K562 (cell line): ENCODE results near the gene PSMA7. TPM values are rescaled to one million over a fixed set of nuclear protein-coding genes. Genes with fewer than 3 reads are reported as not detected.
"Not testable (repeated sequence)": the region's sequence is repeated elsewhere in the genome, so short reads cannot be mapped to it uniquely, and the experiment has no call there.

Experiments used
- ATAC-seq: fragments of 200-7000 bp; cut with Tn5 transposase; 3 replicates; pipeline ENCODE4 v1.9.1; 2020; ENCODE audit warnings: moderate library complexity
- BruUV-seq: library from RNA; stranded (reverse); fragments of 400-500 nt; replicated peaks from 2 replicates; lab custom pipeline; 2021; lab: Mats Ljungman, UMichigan
- CTCF ChIA-PET: fragments of 300-600 bp; formaldehyde crosslinking; extraction: SDS; loops from one replicate; lab custom pipeline; 2021; ENCODE audit warnings: low intra/inter-chr PET ratio; lab: Yijun Ruan, JAX
- POLR2A ChIA-PET: fragments of 300-600, 350-650 bp; sonication (Branson Sonifier 250); formaldehyde crosslinking; extraction: SDS; loops from one replicate; lab custom pipeline; 2021; ENCODE audit warnings: antibody characterized with exemption, inconsistent platforms; lab: Yijun Ruan, JAX
- DNase-seq, 4 experiments: peaks; one replicate each; pipeline versions ENCODE4 v3.0.0 to v3.0.0-alpha.2; 2011 to 2018; ENCODE audit warnings: low spot score in 3 of 4, mixed read lengths in 3 of 4; ENCODE audit errors: extremely low read depth in 1 of 4
- FAIRE-seq: peaks from 2 replicates; lab custom pipeline; 2011; peaks lifted over from hg19 to GRCh38; lab: Jason Lieb, UNC
- H2AFZ ChIP-seq: 2 replicates; pipeline ENCODE4 v1.6.0; 2011; ENCODE audit warnings: low read depth, low read length, control low read depth, inconsistent platforms
- H3K27ac ChIP-seq: fragments of 200-600 bp; 3 replicates; pipeline ENCODE4 v1.8.0; 2011; ENCODE audit warnings: low read depth, mild to moderate bottlenecking, control low read depth, inconsistent platforms, low read length, moderate library complexity, mixed read lengths; ENCODE audit errors: extremely low read depth
- H3K27me3 ChIP-seq, 2 experiments: fragments of 300-600 bp in 1 of 2; 2 replicates in 1 of 2; 3 replicates in 1 of 2; pipeline versions ENCODE4 v1.6.0 to v1.8.0; 2011; ENCODE audit warnings: inconsistent platforms in 2 of 2, low read length in 2 of 2, mild to moderate bottlenecking in 1 of 2, mixed read lengths in 1 of 2, moderate library complexity in 1 of 2; ENCODE audit not compliant: control insufficient read depth in 2 of 2, insufficient read depth in 2 of 2
- H3K36me3 ChIP-seq: fragments of 300-600 bp; 3 replicates; pipeline ENCODE4 v1.8.0; 2011; ENCODE audit warnings: mild to moderate bottlenecking, low read length, inconsistent platforms; ENCODE audit not compliant: control insufficient read depth, insufficient read depth
- H3K4me1 ChIP-seq, 2 experiments: fragments of 200-600 bp in 1 of 2; replicated peaks in 1 of 2; 2 replicates in 1 of 2; 3 replicates in 1 of 2; pipeline versions ENCODE4 v1.5.1 to v1.8.0; 2011; ENCODE audit warnings: inconsistent platforms in 2 of 2, low read length in 2 of 2, mild to moderate bottlenecking in 1 of 2, mixed read lengths in 1 of 2, moderate library complexity in 1 of 2; ENCODE audit not compliant: control insufficient read depth in 2 of 2, insufficient read depth in 2 of 2
- H3K4me2 ChIP-seq: 2 replicates; pipeline ENCODE4 v1.6.1; 2011; ENCODE audit warnings: low read length, control low read depth, inconsistent platforms, mixed read lengths; ENCODE audit not compliant: insufficient read depth
- H3K4me3 ChIP-seq: fragments of 200-600 bp; sonication (generic), shearing (Covaris generic); 2 replicates; pipeline ENCODE4 v1.5.1; 2016; ENCODE audit warnings: control low read depth, inconsistent platforms
- H3K79me2 ChIP-seq: fragments of 200-600 bp; 3 replicates; pipeline ENCODE4 v1.8.0; 2011; ENCODE audit warnings: low read length, inconsistent platforms; ENCODE audit not compliant: control insufficient read depth, insufficient read depth
- H3K9ac ChIP-seq, 2 experiments: 2 replicates each; pipeline versions ENCODE4 v1.6.0 to v1.6.1; 2011; ENCODE audit warnings: low read depth in 2 of 2, low read length in 2 of 2, control low read depth in 1 of 2, inconsistent platforms in 1 of 2, mild to moderate bottlenecking in 1 of 2, mixed read lengths in 1 of 2; ENCODE audit not compliant: insufficient read depth in 1 of 2
- H3K9me1 ChIP-seq: one replicate; pipeline ENCODE4 v1.6.0; 2011; ENCODE audit warnings: inconsistent platforms, mild to moderate bottlenecking, low read length, moderate library complexity; ENCODE audit not compliant: control insufficient read depth, insufficient read depth
- H3K9me3 ChIP-seq: replicated peaks from 2 replicates; pipeline ENCODE4 v1.5.1; 2011; ENCODE audit warnings: low read depth, low read length, inconsistent platforms; ENCODE audit not compliant: control insufficient read depth, insufficient read depth
- H4K20me1 ChIP-seq: replicated peaks from 2 replicates; pipeline ENCODE4 v1.6.1; 2011; ENCODE audit warnings: low read length, inconsistent platforms, mixed read lengths; ENCODE audit not compliant: control insufficient read depth, insufficient read depth
- DPF2 ChIP-seq: fragments of 450-650 bp; IDR thresholded peaks from 2 replicates; pipeline ENCODE4 v1.6.1; 2016
- SAP30 ChIP-seq: fragments of 200-600 bp; sonication (generic); IDR thresholded peaks from 2 replicates; pipeline ENCODE4 v1.6.1; 2012; ENCODE audit warnings: borderline replicate concordance, low read depth, mild to moderate bottlenecking, moderate library complexity, low read length, control low read depth, inconsistent platforms; ENCODE audit not compliant: insufficient read depth, poor library complexity, severe bottlenecking
- WGBS: fragments of 100-300 bp; shearing (Covaris generic); methylation state at CpG from one replicate; pipeline ENCODE4 v1.1.6; 2016; ENCODE audit warnings: low coverage, mixed read lengths; ENCODE audit not compliant: insufficient coverage; ENCODE audit errors: missing lambda C conversion rate; 5-methylcytosine and 5-hydroxymethylcytosine counted together
- in situ Hi-C: fragments of 300-500 bp; cut with MboI; formaldehyde crosslinking; loops from 4 replicates; pipeline ENCODE4 v1.15.0; 2018; ENCODE audit warnings: inconsistent platforms, mixed read lengths
- intact Hi-C: fragments of 100-400 bp; cut with micrococcal nuclease; formaldehyde crosslinking; loops from 2 replicates; pipeline ENCODE4 v1.14.2; 2022
- polyA plus RNA-seq, 8 experiments: library from polyadenylated mRNA; depleted of rRNA in 4 of 8; stranded (reverse) in 5 of 8; unstranded in 3 of 8; fragments of >200 nt; fragmentation: Nextera tagmentation in 2 of 8; fragmentation: Illumina TruSeq in 1 of 8; extraction: Ambion mirVana in 2 of 8; extraction: Trizol in 1 of 8; gene quantifications; 2 replicates each; pipeline versions ENCODE4 v1.2.1 to v1.2.3, GENCODE V29; 2011 to 2014; ENCODE audit warnings: inconsistent platforms in 1 of 8, missing spikeins in 1 of 8
- total RNA-seq, 7 experiments: library from RNA; depleted of rRNA in 6 of 7; stranded (reverse); fragments of >200 nt in 6 of 7; fragmentation: Illumina TruSeq in 2 of 7; extraction: Trizol in 2 of 7; gene quantifications; 2 replicates each; pipeline versions ENCODE4 v1.2.1 to v1.2.3, GENCODE V29; 2011 to 2021; ENCODE audit warnings: low replicate concordance in 1 of 7
- TF ChIP-seq, protein P1 (sequence below): sonication (generic); formaldehyde crosslinking; IDR thresholded peaks from 2 replicates; pipeline ENCODE4 v1.8.1; 2023; ENCODE audit warnings: mild to moderate bottlenecking, missing genetic modification reagents

The PSMA7 gene
- total and polyA plus RNA-seq, 9 of the 15 experiments (the other 6 are each of a cell fraction or from before 2014, with no cell fraction given): 257 to 510 (median 393) TPM

DNA sequence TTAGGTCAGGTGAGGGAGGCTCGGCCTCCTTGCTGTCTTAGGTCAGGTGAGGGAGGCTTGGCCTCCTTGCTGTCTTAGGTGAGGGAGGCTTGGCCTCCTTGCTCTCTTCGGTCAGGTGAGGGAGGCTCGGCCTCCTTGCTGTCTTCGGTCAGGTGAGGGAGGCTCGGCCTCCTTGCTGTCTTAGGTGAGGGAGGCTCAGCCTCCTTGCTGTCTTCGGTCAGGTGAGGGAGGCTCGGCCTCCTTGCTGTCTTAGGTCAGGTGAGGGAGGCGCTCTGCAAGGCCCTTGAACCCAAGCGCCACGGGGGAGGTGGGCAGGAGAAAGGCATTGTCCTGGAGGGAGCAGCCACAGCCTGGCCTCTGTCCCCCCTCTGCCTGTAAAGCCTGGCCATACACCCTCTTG is 5.2 kb upstream of the PSMA7 start:
- POLR2A ChIA-PET: interaction anchor here (0.6 kb wide), 1 partner anchor 119 kb away, joined by 3 read pairs; no protein-coding TSS in a partner anchor
- ATAC-seq, FAIRE-seq, H3K27ac ChIP-seq, DNase-seq, BruUV-seq, CTCF ChIA-PET, H2AFZ ChIP-seq, H3K4me2 ChIP-seq, in situ Hi-C loops, H3K9me1 ChIP-seq, H3K9me3 ChIP-seq, H3K4me3 ChIP-seq, H3K27me3 ChIP-seq: not testable (repeated sequence)
- H3K9ac ChIP-seq: 0 out of 4 replicates have a peak overlapping the region, but pooled peaks of 1 of the 2 experiments have one; percentile 65
- 96% methylated on average over 8 of the region's 10 CpGs for WGBS
- peaks cover 34 to 78% of the 10 kb centered on the region in 2 experiments; a peak in 4 of 5 replicates for H3K4me1 ChIP-seq
- peaks cover 51% of the 10 kb centered on the region for H3K36me3 ChIP-seq
- peaks cover 50% of the 10 kb centered on the region for H4K20me1 ChIP-seq
- intact Hi-C loops: loop anchor here (10.0 kb wide), 1 partner anchor 236 kb away; the partner anchor contains the start of gene RPS21
- peaks cover 94% of the 10 kb centered on the region for H3K79me2 ChIP-seq

GRCh38 chr20:62147528-62147927 is 4.3 kb upstream of the PSMA7 start:
- no peak for DNase-seq
- H3K4me3 ChIP-seq: no peak overlapping the region
- no peak overlapping the region for H3K27ac ChIP-seq
- H3K4me1 ChIP-seq: peaks cover 34 to 83% of the 10 kb centered on the region in 2 experiments; a peak in 4 of 5 replicates
- no peak overlapping the region for H3K4me2 ChIP-seq
- no peak for ATAC-seq
- TF ChIP-seq DPF2: no peak
- no peak for TF ChIP-seq SAP30
- TF ChIP-seq, protein P1, sequence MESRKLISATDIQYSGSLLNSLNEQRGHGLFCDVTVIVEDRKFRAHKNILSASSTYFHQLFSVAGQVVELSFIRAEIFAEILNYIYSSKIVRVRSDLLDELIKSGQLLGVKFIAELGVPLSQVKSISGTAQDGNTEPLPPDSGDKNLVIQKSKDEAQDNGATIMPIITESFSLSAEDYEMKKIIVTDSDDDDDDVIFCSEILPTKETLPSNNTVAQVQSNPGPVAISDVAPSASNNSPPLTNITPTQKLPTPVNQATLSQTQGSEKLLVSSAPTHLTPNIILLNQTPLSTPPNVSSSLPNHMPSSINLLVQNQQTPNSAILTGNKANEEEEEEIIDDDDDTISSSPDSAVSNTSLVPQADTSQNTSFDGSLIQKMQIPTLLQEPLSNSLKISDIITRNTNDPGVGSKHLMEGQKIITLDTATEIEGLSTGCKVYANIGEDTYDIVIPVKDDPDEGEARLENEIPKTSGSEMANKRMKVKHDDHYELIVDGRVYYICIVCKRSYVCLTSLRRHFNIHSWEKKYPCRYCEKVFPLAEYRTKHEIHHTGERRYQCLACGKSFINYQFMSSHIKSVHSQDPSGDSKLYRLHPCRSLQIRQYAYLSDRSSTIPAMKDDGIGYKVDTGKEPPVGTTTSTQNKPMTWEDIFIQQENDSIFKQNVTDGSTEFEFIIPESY (CRISPR knock-in tag): no peak
- H3K9me1 ChIP-seq: peaks cover 7% of the 10 kb centered on the region
- no TSS peak for BruUV-seq
- peaks cover 42% of the 10 kb centered on the region for H3K36me3 ChIP-seq
- 99% methylated on average over 9 of the region's 9 CpGs for WGBS
- intact Hi-C loops (loop anchor here (10.0 kb wide), 1 partner anchor 237 kb away; the partner anchor contains the start of gene RPS21), in situ Hi-C loops (no loop called here)
- no peaks in the 10 kb centered on the region for H3K9me3 ChIP-seq
- H4K20me1 ChIP-seq: peaks cover 50% of the 10 kb centered on the region
- peak overlapping the region in 1 of 2 experiments; percentile 82; a peak in 2 of 4 replicates for H3K9ac ChIP-seq
- H3K79me2 ChIP-seq: peaks cover 92% of the 10 kb centered on the region
- ChIA-PET CTCF (no interaction called here), POLR2A (no interaction called here)
- no peaks in the 10 kb centered on the region for H3K27me3 ChIP-seq
- H2AFZ ChIP-seq: no peak overlapping the region
- no peak for FAIRE-seq
